Glomerular visceral epithelial cell (primary cell): Measurements from ENCODE around the gene NOS1AP.

Source experiments
- DNase-seq: peaks from one replicate; pipeline ENCODE4 v3.0.0-alpha.2; 2016; ENCODE audit errors: extremely low spot score

The NOS1AP gene

GRCh38 chr1:162218546-162218945 lies 149.1 kb downstream of the NOS1AP start:
- no peak for DNase-seq

GRCh38 chr1:162218975-162219374 lies 149.5 kb downstream of the NOS1AP start:
- DNase-seq, result no peak

- DNase-seq, result no peak
Observed at GRCh38 chr1:162219461-162219860, 150.0 kb downstream of the NOS1AP start.

GRCh38 chr1:162220009-162220539 lies 150.6 kb downstream of the NOS1AP start:
- DNase-seq, result no peak

- no peak for DNase-seq
Observed at GRCh38 chr1:162222014-162222413, 152.5 kb downstream of the NOS1AP start.

- DNase-seq, result no peak
Observed at GRCh38 chr1:162222730-162223129, 153.2 kb downstream of the NOS1AP start.

- DNase-seq, result no peak
Observed at GRCh38 chr1:162223488-162223887, 154.0 kb downstream of the NOS1AP start.

GRCh38 chr1:162224267-162224666 lies 154.8 kb downstream of the NOS1AP start:
- no peak for DNase-seq

- DNase-seq, result no peak
Observed at GRCh38 chr1:162228586-162228985, 159.1 kb downstream of the NOS1AP start.

GRCh38 chr1:162229549-162229948 lies 160.1 kb downstream of the NOS1AP start:
- DNase-seq, result no peak

GRCh38 chr1:162230096-162230495 lies 160.6 kb downstream of the NOS1AP start:
- DNase-seq, result no peak

GRCh38 chr1:162230517-162230916 lies 161.0 kb downstream of the NOS1AP start:
- DNase-seq, result no peak

- DNase-seq, result no peak
Observed at GRCh38 chr1:162232034-162232711, 162.7 kb downstream of the NOS1AP start.

GRCh38 chr1:162233066-162233465 lies 163.6 kb downstream of the NOS1AP start:
- DNase-seq, result no peak

- DNase-seq, result no peak
Observed at GRCh38 chr1:162233937-162234336, 164.4 kb downstream of the NOS1AP start.

GRCh38 chr1:162234571-162234970 lies 165.1 kb downstream of the NOS1AP start:
- DNase-seq, result no peak

GRCh38 chr1:162235241-162235800 lies 165.8 kb downstream of the NOS1AP start:
- DNase-seq, result no peak

GRCh38 chr1:162236201-162236600 lies 166.7 kb downstream of the NOS1AP start:
- no peak for DNase-seq

GRCh38 chr1:162236618-162237017 lies 167.1 kb downstream of the NOS1AP start:
- DNase-seq, result no peak

- DNase-seq, result no peak
Observed at GRCh38 chr1:162240577-162240976, 171.1 kb downstream of the NOS1AP start.

- DNase-seq, result no peak
Observed at GRCh38 chr1:162242804-162243203, 173.3 kb downstream of the NOS1AP start.

- DNase-seq, result no peak
Observed at GRCh38 chr1:162248854-162249535, 179.5 kb downstream of the NOS1AP start.
